SK-N-MC (cell line): ENCODE data around the gene SH3PXD2A.

ENCODE experiments used
- EZH2 ChIP-seq: fragments of 200-600 bp; sonication (generic); IDR thresholded peaks from one replicate; pipeline ENCODE4 v1.6.1; 2017; ENCODE audit warnings: antibody characterized with exemption
- FOXP2 ChIP-seq: optimal IDR thresholded peaks from 2 replicates; pipeline ENCODE3; 2011; ENCODE audit warnings: mild to moderate bottlenecking, moderate library complexity; ENCODE audit not compliant: insufficient read depth; ENCODE audit errors: extremely low read length, control extremely low read depth
- POLR2AphosphoS5 ChIP-seq: IDR thresholded peaks from 2 replicates; pipeline ENCODE4 v1.6.1; 2012; ENCODE audit warnings: mild to moderate bottlenecking, low read depth, low read length, borderline replicate concordance

- TF ChIP-seq POLR2AphosphoS5 (no peak), EZH2 (no peak), FOXP2 (no peak)
These were observed 88.4 kb downstream of the SH3PXD2A start for GRCh38 chr10:103766751-103767505.
